Spleen (tissue), 13 donors: Measurements from ENCODE around the gene OR1G1. TPM values are rescaled to one million over a fixed set of nuclear protein-coding genes. Genes with fewer than 3 reads are reported as not detected.
"Not testable (repeated sequence)": the region's sequence is repeated elsewhere in the genome, so short reads cannot be mapped to it uniquely, and the experiment has no call there.

ENCODE experiments used
- DNase-seq: peaks from one replicate; pipeline ENCODE4 v3.0.0-alpha.2; 2020
- H3K27ac ChIP-seq, 8 donors: fragments of 200-600 bp; sonication (generic) in 7 of 8; 1 replicate in 4 of 8; 2 replicates in 4 of 8; pipeline versions ENCODE4 v1.5.0 to v1.8.0; 2016 to 2021; ENCODE audit warnings: inconsistent platforms in 4 of 8, mild to moderate bottlenecking in 4 of 8, moderate library complexity in 1 of 8
- H3K27me3 ChIP-seq, 7 donors: fragments of 200-600 bp; sonication (generic) in 6 of 7; replicated peaks in 1 of 7; 1 replicate in 4 of 7; 2 replicates in 3 of 7; pipeline versions ENCODE4 v1.5.0 to v1.8.0; 2016 to 2021; ENCODE audit warnings: inconsistent platforms in 3 of 7, mild to moderate bottlenecking in 1 of 7
- H3K36me3 ChIP-seq, 6 donors: fragments of 200-600 bp; sonication (generic) in 5 of 6; 1 replicate in 4 of 6; 2 replicates in 2 of 6; pipeline versions ENCODE4 v1.5.0 to v1.8.0; 2016 to 2021; ENCODE audit warnings: inconsistent platforms in 2 of 6
- H3K4me1 ChIP-seq, 6 donors: fragments of 200-600 bp; sonication (generic) in 5 of 6; 1 replicate in 3 of 6; 2 replicates in 3 of 6; pipeline versions ENCODE4 v1.5.0 to v1.8.0; 2016 to 2021; ENCODE audit warnings: inconsistent platforms in 3 of 6
- H3K4me3 ChIP-seq, 8 donors: fragments of 200-600 bp; sonication (generic) in 7 of 8; 1 replicate in 4 of 8; 2 replicates in 4 of 8; pipeline versions ENCODE4 v1.5.0 to v1.8.0; 2016 to 2021; ENCODE audit warnings: inconsistent platforms in 4 of 8, mild to moderate bottlenecking in 4 of 8, moderate library complexity in 2 of 8
- H3K9me3 ChIP-seq, 8 donors: fragments of 200-600 bp; sonication (generic) in 7 of 8; 1 replicate in 4 of 8; 2 replicates in 4 of 8; pipeline versions ENCODE4 v1.5.0 to v1.8.0; 2016 to 2021; ENCODE audit warnings: inconsistent platforms in 4 of 8
- POLR2A ChIP-seq, 3 donors: fragments of 450-650 bp; IDR thresholded peaks; one replicate each; pipeline ENCODE4 v1.5.1; 2017; ENCODE audit warnings: antibody characterized with exemption in 3 of 3, mild to moderate bottlenecking in 1 of 3
- POLR2AphosphoS5 ChIP-seq, 3 donors: sonication (generic); formaldehyde crosslinking; IDR thresholded peaks; one replicate each; pipeline ENCODE4 v1.5.1; 2017; ENCODE audit warnings: antibody characterized with exemption in 3 of 3
- WGBS, 5 donors: extraction: QIAGEN DNeasy Blood & Tissue Kit in 3 of 5; methylation state at CpG; one replicate each; pipeline versions ENCODE4 v1.1.5 to v1.1.7; 2013 to 2018; 5-methylcytosine and 5-hydroxymethylcytosine counted together
- intact Hi-C: fragments of 100-400 bp; cut with DNase I; formaldehyde crosslinking; loops from one replicate; pipeline ENCODE4 v1.15.0; 2023; ENCODE audit warnings: low total_unique reads
- long read RNA-seq, 2 donors: transcript quantifications; one replicate each; lab custom pipeline, GENCODE V29; 2026
- polyA plus RNA-seq, 3 donors: library from polyadenylated mRNA; stranded (reverse); fragments of 200-250 nt; gene quantifications; one replicate each; pipeline ENCODE4 v1.2.1, GENCODE V29; 2013
- total RNA-seq, 7 donors: library from RNA; depleted of rRNA in 3 of 7; stranded (reverse); fragments of >200 nt in 3 of 7; fragmentation: NEBNext Ultra II Directional in 4 of 7; extraction: Animal tissue kit (Norgen Biotek cat#: 25700) in 4 of 7; gene quantifications; one replicate each; pipeline versions ENCODE4 v1.1.0 to v1.2.1, GENCODE V29; 2016 to 2021
- TF ChIP-seq, protein P1 (sequence below), 11 experiments: fragments of 200-600 bp in 7 of 11; fragments of 450-650 bp in 4 of 11; sonication (generic) in 4 of 11; IDR thresholded peaks in 8 of 11; conservative IDR thresholded peaks in 3 of 11; 1 replicate in 7 of 11; 2 replicates in 4 of 11; pipeline versions ENCODE4 v1.4.0 to v1.8.0; 2016 to 2021; ENCODE audit warnings: antibody characterized with exemption in 11 of 11, inconsistent platforms in 4 of 11, mild to moderate bottlenecking in 1 of 11
- donor health status: healthy with polysubstance abuse.
- donor health status: DM: no; HTN: no; CAD: no; lungs with moderate emphysema.
- donor health status: DM: no; HTN: no; CAD: no.
- donor health status: Bipolar disorder and iron deficiency.
- donor health status: healthy.
- donor health status: DM: no; HTN: no; CAD: no.
- donor health status: DM: yes; HTN: yes; CAD: no.

Gene OR1G1
- not detected for total RNA-seq
- polyA plus RNA-seq = not detected
- long read RNA-seq, donor 1 = 0 reads
- long read RNA-seq, donor 2 = 0 reads

- no peak for DNase-seq
- 66 to 85% (median 75%) methylated on average over 2 of the region's 2 CpGs for WGBS, 5 donors
- H3K27me3 ChIP-seq = peaks cover 0 to 73% (median 0%) of the 10 kb centered on the region in 7 donors
- H3K27ac ChIP-seq = no peak within 1 kb of the TSS
- no peak for TF ChIP-seq POLR2AphosphoS5 (IDR thresholded peaks at IDR 0.05)
- TF ChIP-seq, protein P1, sequence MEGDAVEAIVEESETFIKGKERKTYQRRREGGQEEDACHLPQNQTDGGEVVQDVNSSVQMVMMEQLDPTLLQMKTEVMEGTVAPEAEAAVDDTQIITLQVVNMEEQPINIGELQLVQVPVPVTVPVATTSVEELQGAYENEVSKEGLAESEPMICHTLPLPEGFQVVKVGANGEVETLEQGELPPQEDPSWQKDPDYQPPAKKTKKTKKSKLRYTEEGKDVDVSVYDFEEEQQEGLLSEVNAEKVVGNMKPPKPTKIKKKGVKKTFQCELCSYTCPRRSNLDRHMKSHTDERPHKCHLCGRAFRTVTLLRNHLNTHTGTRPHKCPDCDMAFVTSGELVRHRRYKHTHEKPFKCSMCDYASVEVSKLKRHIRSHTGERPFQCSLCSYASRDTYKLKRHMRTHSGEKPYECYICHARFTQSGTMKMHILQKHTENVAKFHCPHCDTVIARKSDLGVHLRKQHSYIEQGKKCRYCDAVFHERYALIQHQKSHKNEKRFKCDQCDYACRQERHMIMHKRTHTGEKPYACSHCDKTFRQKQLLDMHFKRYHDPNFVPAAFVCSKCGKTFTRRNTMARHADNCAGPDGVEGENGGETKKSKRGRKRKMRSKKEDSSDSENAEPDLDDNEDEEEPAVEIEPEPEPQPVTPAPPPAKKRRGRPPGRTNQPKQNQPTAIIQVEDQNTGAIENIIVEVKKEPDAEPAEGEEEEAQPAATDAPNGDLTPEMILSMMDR (IDR thresholded peaks at IDR 0.05 in 8 of 11, conservative IDR thresholded peaks at IDR 0.05 in 3 of 11) = no peak
- no peak for TF ChIP-seq POLR2A (IDR thresholded peaks at IDR 0.05)
- intact Hi-C loops = no loop called here
- H3K4me1 ChIP-seq = no peaks in the 10 kb centered on the region
- H3K36me3 ChIP-seq = no peaks in the 10 kb centered on the region
- no peaks in the 10 kb centered on the region for H3K9me3 ChIP-seq
- H3K4me3 ChIP-seq = no peak within 1 kb of the TSS
Observed at GRCh38 chr17:3127451-3127850, at the start of gene OR1G1. OR1G1 (minus strand) TSS chr17:3127551; CDS start chr17:3127551, 0 bp downstream.

DNA sequence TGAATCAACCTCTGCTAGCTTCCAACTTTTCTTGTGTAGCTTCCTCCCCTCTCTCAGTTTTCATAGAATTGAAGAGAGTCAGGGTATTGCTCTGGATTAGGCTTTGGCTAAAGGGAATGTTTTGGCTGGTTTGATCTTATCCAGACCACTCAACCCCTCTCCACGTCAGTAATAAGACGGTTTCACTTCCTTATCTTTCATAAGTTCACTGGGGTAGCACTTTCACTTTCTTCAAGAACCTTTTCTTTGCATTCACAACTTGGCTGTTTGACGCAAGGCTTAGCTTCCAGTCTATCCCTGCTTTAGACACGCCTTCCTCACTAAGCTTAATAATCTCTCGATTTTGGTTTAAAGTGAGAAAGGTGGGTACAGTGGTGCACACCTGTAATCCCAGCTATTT, 40.2 kb upstream of the OR1G1 start:
- Histone ChIP-seq H3K9me3 (peaks cover 0 to 25% (median 14%) of the 10 kb centered on the region in 8 donors), H3K27me3 (peaks cover 0 to 35% (median 0%) of the 10 kb centered on the region in 7 donors), H3K4me3 (no peak overlapping the region), H3K36me3 (no peaks in the 10 kb centered on the region), H3K27ac (peak overlapping the region in 1 of 8 donors; percentile 36), H3K4me1 (peaks cover 0 to 10% (median 0%) of the 10 kb centered on the region in 6 donors)
- TF ChIP-seq, protein P1 (IDR thresholded peaks at IDR 0.05 in 8 of 11, conservative IDR thresholded peaks at IDR 0.05 in 3 of 11) = no peak
- TF ChIP-seq POLR2A (IDR thresholded peaks at IDR 0.05) (no peak), POLR2AphosphoS5 (IDR thresholded peaks at IDR 0.05) (no peak)
- DNase-seq = no peak
- 40 to 50% (median 46%) methylated on average over 5 of the region's 5 CpGs for WGBS, 5 donors
- intact Hi-C loops = no loop called here

DNA sequence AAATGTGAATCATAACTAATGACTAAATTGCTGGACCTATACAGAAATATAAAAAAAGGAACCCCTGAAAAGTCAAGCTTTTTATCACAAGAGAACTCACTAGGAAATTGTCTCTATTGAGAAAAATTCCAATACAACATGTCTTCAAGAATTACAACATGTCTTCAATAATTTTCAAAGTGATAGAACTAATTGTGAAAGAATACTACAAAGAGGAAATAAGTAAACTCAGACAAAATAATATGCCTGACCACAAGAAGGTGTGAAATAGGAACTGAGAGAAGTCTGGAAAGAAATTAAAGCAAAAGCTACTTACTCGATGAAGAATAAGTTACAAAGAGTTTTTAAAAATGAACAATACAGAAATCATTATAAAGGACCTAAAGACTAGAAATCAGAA, 29.9 kb upstream of the OR1G1 start:
- peaks cover 0 to 8% (median 0%) of the 10 kb centered on the region in 8 donors for H3K9me3 ChIP-seq
- WGBS, 5 donors = 32 to 43% (median 41%) methylated on average over 1 of the region's 1 CpG
- intact Hi-C loops = no loop called here
- no peak overlapping the region for H3K4me3 ChIP-seq
- no peak for DNase-seq
- H3K36me3 ChIP-seq = no peaks in the 10 kb centered on the region
- TF ChIP-seq, protein P1 (IDR thresholded peaks at IDR 0.05 in 8 of 11, conservative IDR thresholded peaks at IDR 0.05 in 3 of 11) = no peak
- TF ChIP-seq POLR2A (IDR thresholded peaks at IDR 0.05) = no peak
- no peak for TF ChIP-seq POLR2AphosphoS5 (IDR thresholded peaks at IDR 0.05)
- peaks cover 0 to 8% (median 2%) of the 10 kb centered on the region in 6 donors for H3K4me1 ChIP-seq
- no peak overlapping the region for H3K27ac ChIP-seq
- peaks cover 0 to 34% (median 0%) of the 10 kb centered on the region in 7 donors for H3K27me3 ChIP-seq

DNA sequence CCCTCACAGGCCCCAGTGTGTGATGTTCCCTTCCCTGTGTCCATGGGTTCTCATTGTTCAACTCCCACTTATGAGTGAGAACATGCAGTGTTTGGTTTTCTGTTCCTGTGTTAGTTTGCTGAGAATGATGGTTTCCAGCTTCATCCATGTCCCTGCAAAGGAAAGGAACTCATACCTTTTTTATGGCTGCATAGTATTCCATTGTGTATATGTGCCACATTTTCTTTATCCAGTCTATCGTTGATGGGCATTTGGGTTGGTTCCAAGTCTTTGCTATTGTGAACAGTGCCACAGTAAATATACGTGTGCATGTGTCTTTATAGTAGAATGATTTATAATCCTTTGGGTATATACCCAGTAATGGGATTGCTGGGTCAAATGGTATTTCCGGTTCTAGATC, 10.1 kb upstream of the OR1G1 start:
- DNase-seq = not testable (repeated sequence)
- 82 to 92% (median 87%) methylated on average over 2 to 3 of the region's 3 CpGs for whole genome bisulfite sequencing, 5 donors

More for the DNA sequence above, 10.1 kb upstream of the OR1G1 start:
- H3K27ac ChIP-seq, H3K4me1 ChIP-seq, H3K4me3 ChIP-seq, H3K36me3 ChIP-seq, intact Hi-C loops: not testable (repeated sequence)
- Histone ChIP-seq H3K27me3 (peaks cover 0 to 15% (median 0%) of the 10 kb centered on the region in 7 donors), H3K9me3 (peaks cover 0 to 19% (median 12%) of the 10 kb centered on the region in 8 donors)
